Occipital lobe (tissue), 3 donors: Measurements from ENCODE around the gene GOLGA8N. TPM values are rescaled to one million over a fixed set of nuclear protein-coding genes. Genes with fewer than 3 reads are reported as not detected.

Source experiments
- DNase-seq: peaks from one replicate; lab custom pipeline; 2025; lab: John Stamatoyannopoulos, UW
- small RNA-seq: library from RNA; depleted of rRNA; stranded (forward); fragments of <200 nt; gene quantifications from one replicate; pipeline ENCODE3, GENCODE V24; 2014
- total RNA-seq: library from RNA; depleted of rRNA; stranded (reverse); fragments of >200 nt; gene quantifications from one replicate; pipeline ENCODE4 v1.2.3, GENCODE V29; 2014

Gene GOLGA8N
- total RNA-seq, 1 donor from 2014 or later: 1.4 TPM

- DNase-seq: peak; percentile 13
Measured at GRCh38 chr15:32651229-32651837, 58.1 kb downstream of the GOLGA8N start.

GRCh38 chr15:32652178-32652577, 58.9 kb downstream of the GOLGA8N start:
- no peak for DNase-seq

DNA sequence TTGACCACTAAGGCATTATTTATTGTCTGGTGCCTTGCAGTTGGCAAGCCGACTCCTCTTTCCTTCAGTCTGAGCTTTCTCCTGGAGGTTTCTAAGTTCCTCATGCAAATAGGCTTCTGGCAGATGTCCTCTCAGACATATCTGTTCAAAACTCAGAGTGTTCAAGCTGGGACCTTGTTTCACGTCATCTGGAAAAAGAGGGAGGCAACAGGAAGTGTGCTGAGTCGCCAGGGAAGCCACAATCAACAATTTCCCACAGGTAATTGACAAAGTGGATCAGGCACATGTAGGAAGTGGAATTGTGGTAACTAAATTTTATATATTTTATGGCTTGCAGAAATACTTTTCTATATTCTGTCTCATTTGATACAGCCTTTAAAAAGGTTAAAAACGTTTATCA, 62.8 kb downstream of the GOLGA8N start:
- DNase-seq: no peak

DNA sequence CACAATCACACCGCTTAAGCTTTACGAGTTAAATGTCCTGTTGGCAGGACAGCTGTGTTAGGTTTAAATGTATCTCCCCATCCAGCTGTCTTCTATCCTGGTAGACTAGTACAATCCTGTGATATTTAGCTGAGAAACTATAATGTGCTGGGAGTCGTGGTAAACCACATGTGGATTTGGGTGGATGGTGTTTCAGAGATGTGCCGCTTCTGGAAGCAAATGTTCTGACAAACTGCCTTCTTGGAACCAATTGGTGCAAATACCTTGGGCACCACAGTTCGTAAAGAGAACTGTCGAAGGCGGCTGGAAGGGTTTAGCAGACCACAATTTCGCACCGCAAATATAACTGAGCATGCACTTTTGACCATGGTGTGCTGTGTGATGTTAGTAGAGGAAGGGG, 63.2 kb downstream of the GOLGA8N start:
- no peak for DNase-seq

Small RNA genes lying within 50 kb of the gene (small RNA-seq; reads per million reads assigned to genes)
- gene RN7SL286P: not detected

Other genes starting within 250 kb of the GOLGA8N start
- gene GOLGA8K, start 190.2 kb upstream of the GOLGA8N start, total RNA-seq: 0.62 TPM
- not detected for gene GOLGA8O, start 137.8 kb upstream of the GOLGA8N start, total RNA-seq
- gene ARHGAP11A, start 22.0 kb downstream of the GOLGA8N start, total RNA-seq: 12.6 TPM
- gene SCG5, start 48.3 kb downstream of the GOLGA8N start, total RNA-seq: 124 TPM
- 3.4 TPM for gene GREM1, start 124.5 kb downstream of the GOLGA8N start, total RNA-seq